Esophagus muscularis mucosa (tissue), 4 donors: ENCODE measurements around the gene MRC1. TPM values are rescaled to one million over a fixed set of nuclear protein-coding genes. Genes with fewer than 3 reads are reported as not detected.

ENCODE experiments used
- DNase-seq: peaks from one replicate; pipeline ENCODE4 v3.0.0-alpha.2; 2017; ENCODE audit errors: extremely low spot score
- H3K27ac ChIP-seq, 4 donors: fragments of 200-600 bp; sonication (generic); replicated peaks in 1 of 4; 1 replicate in 3 of 4; 2 replicates in 1 of 4; pipeline ENCODE4 v1.5.1; 2016 to 2019; ENCODE audit warnings: mild to moderate bottlenecking in 1 of 4
- H3K27me3 ChIP-seq, 4 donors: fragments of 200-600 bp; sonication (generic); one replicate each; pipeline versions ENCODE4 v1.5.1 to v1.6.0; 2016 to 2019
- H3K36me3 ChIP-seq, 4 donors: fragments of 200-600 bp; sonication (generic); one replicate each; pipeline ENCODE4 v1.5.1; 2016 to 2019
- H3K4me1 ChIP-seq, 4 donors: fragments of 200-600 bp; sonication (generic); one replicate each; pipeline ENCODE4 v1.5.1; 2016 to 2019
- H3K4me3 ChIP-seq, 4 donors: fragments of 200-600 bp; sonication (generic); 1 replicate in 2 of 4; 2 replicates in 2 of 4; pipeline ENCODE4 v1.5.1; 2016 to 2019; ENCODE audit warnings: mild to moderate bottlenecking in 4 of 4, moderate library complexity in 1 of 4
- H3K9me3 ChIP-seq, 4 donors: fragments of 200-600 bp; sonication (generic); 1 replicate in 3 of 4; 2 replicates in 1 of 4; pipeline ENCODE4 v1.5.1; 2016 to 2019
- CTCF ChIP-seq, 3 experiments: fragments of 200-600 bp in 2 of 3; fragments of 450-650 bp in 1 of 3; sonication (generic) in 2 of 3; IDR thresholded peaks; one replicate each; pipeline ENCODE4 v1.5.1; 2017 to 2019; ENCODE audit warnings: antibody characterized with exemption in 3 of 3, mild to moderate bottlenecking in 2 of 3, moderate library complexity in 1 of 3
- EP300 ChIP-seq: sonication (generic); formaldehyde crosslinking; IDR thresholded peaks from one replicate; pipeline ENCODE4 v1.6.1; 2017; ENCODE audit warnings: antibody characterized with exemption
- POLR2A ChIP-seq: fragments of 450-650 bp; IDR thresholded peaks from one replicate; pipeline ENCODE4 v1.6.1; 2017; ENCODE audit warnings: antibody characterized with exemption, moderate library complexity, mild to moderate bottlenecking, low read depth
- POLR2AphosphoS5 ChIP-seq, 2 donors: sonication (generic); formaldehyde crosslinking; IDR thresholded peaks; one replicate each; pipeline ENCODE4 v1.6.1; 2017; ENCODE audit warnings: antibody characterized with exemption in 2 of 2
- WGBS: methylation state at CpG from one replicate; pipeline ENCODE4 v1.1.5; 2018; 5-methylcytosine and 5-hydroxymethylcytosine counted together
- intact Hi-C: fragments of 100-400 bp; cut with DNase I; formaldehyde crosslinking; loops from one replicate; pipeline ENCODE4 v1.15.1; 2023
- total RNA-seq, 4 donors: library from RNA; depleted of rRNA; stranded (reverse); fragments of >200 nt; gene quantifications; one replicate each; pipeline versions ENCODE4 v1.1.0 to v1.2.1, GENCODE V29; 2016

Gene MRC1
- total RNA-seq, 4 donors from 2014 or later: 21.9 to 69.6 (median 39.7) TPM

- intact Hi-C loops: no loop called here
- no peaks in the 10 kb centered on the region for H3K36me3 ChIP-seq
These were observed 50.5 kb downstream of the MRC1 start for GRCh38 chr10:17859492-17860156.

GRCh38 chr10:17861760-17862159 is 52.6 kb downstream of the MRC1 start:
- intact Hi-C loops: no loop called here
- H3K27ac ChIP-seq: no peak overlapping the region
- H3K4me3 ChIP-seq: no peak overlapping the region
- H3K9me3 ChIP-seq: no peaks in the 10 kb centered on the region
- no peaks in the 10 kb centered on the region for H3K27me3 ChIP-seq
- no peak for DNase-seq
- H3K4me1 ChIP-seq: peaks cover 0 to 6% (median 0%) of the 10 kb centered on the region in 4 donors
- TF ChIP-seq CTCF (IDR thresholded peaks at IDR 0.05) (no peak), POLR2A (no peak), POLR2AphosphoS5 (IDR thresholded peaks at IDR 0.05) (no peak), EP300 (no peak)
- WGBS: 92% methylated on average over 5 of the region's 5 CpGs
- H3K36me3 ChIP-seq: no peaks in the 10 kb centered on the region

More at GRCh38 chr10:17859492-17860156, 50.5 kb downstream of the MRC1 start:
- H3K27me3 ChIP-seq: no peaks in the 10 kb centered on the region
- H3K27ac ChIP-seq: no peak overlapping the region
- TF ChIP-seq EP300 (no peak), POLR2A (no peak), CTCF (IDR thresholded peaks at IDR 0.05) (no peak), POLR2AphosphoS5 (IDR thresholded peaks at IDR 0.05) (no peak)
- no peaks in the 10 kb centered on the region for H3K4me1 ChIP-seq
- H3K4me3 ChIP-seq: no peak overlapping the region
- no peaks in the 10 kb centered on the region for H3K9me3 ChIP-seq
- WGBS: 89% methylated on average over 8 of the region's 8 CpGs
- DNase-seq: no peak

- TF ChIP-seq POLR2A: no peak
- no peak for TF ChIP-seq EP300
- TF ChIP-seq CTCF (IDR thresholded peaks at IDR 0.05): no peak
- TF ChIP-seq POLR2AphosphoS5 (IDR thresholded peaks at IDR 0.05): no peak
- DNase-seq: no peak
- no peaks in the 10 kb centered on the region for H3K36me3 ChIP-seq
- H3K4me3 ChIP-seq: no peak overlapping the region
- peaks cover 0 to 6% (median 0%) of the 10 kb centered on the region in 4 donors for H3K4me1 ChIP-seq
- intact Hi-C loops: no loop called here
- WGBS: 82% methylated on average over 3 of the region's 3 CpGs
- H3K27ac ChIP-seq: no peak overlapping the region
- H3K9me3 ChIP-seq: no peaks in the 10 kb centered on the region
- H3K27me3 ChIP-seq: no peaks in the 10 kb centered on the region
These were observed 56.2 kb downstream of the MRC1 start for GRCh38 chr10:17865351-17865750.

GRCh38 chr10:17866346-17866745 is 57.2 kb downstream of the MRC1 start:
- no peak for DNase-seq
- Histone ChIP-seq H3K9me3 (no peaks in the 10 kb centered on the region), H3K36me3 (no peaks in the 10 kb centered on the region), H3K27ac (no peak overlapping the region), H3K4me1 (peaks cover 0 to 6% (median 0%) of the 10 kb centered on the region in 4 donors), H3K4me3 (no peak overlapping the region), H3K27me3 (no peaks in the 10 kb centered on the region)
- 88% methylated on average over 10 of the region's 10 CpGs for WGBS
- intact Hi-C loops: no loop called here
- TF ChIP-seq POLR2AphosphoS5 (IDR thresholded peaks at IDR 0.05) (no peak), EP300 (no peak), CTCF (IDR thresholded peaks at IDR 0.05) (no peak), POLR2A (no peak)

- no peaks in the 10 kb centered on the region for H3K9me3 ChIP-seq
- intact Hi-C loops: no loop called here
- WGBS: 86% methylated on average over 2 of the region's 2 CpGs
- no peak for TF ChIP-seq POLR2AphosphoS5 (IDR thresholded peaks at IDR 0.05)
- no peak for TF ChIP-seq POLR2A
- TF ChIP-seq CTCF (IDR thresholded peaks at IDR 0.05): no peak
- TF ChIP-seq EP300: no peak
- no peak overlapping the region for H3K4me3 ChIP-seq
- no peak overlapping the region for H3K27ac ChIP-seq
- H3K36me3 ChIP-seq: no peaks in the 10 kb centered on the region
- peaks cover 0 to 6% (median 0%) of the 10 kb centered on the region in 4 donors for H3K4me1 ChIP-seq
- no peaks in the 10 kb centered on the region for H3K27me3 ChIP-seq
- no peak for DNase-seq
These were observed 57.9 kb downstream of the MRC1 start for GRCh38 chr10:17867056-17867455.
